GM12878 (cell line): Measurements from ENCODE around the gene MED25. TPM values are rescaled to one million over a fixed set of nuclear protein-coding genes. Genes with fewer than 3 reads are reported as not detected.

Experiments
- ATAC-seq: fragments of 200-7000 bp; cut with Tn5 transposase; 3 replicates; pipeline ENCODE4 v1.9.1; 2020; ENCODE audit warnings: mild to moderate bottlenecking, moderate library complexity
- BruUV-seq: library from RNA; stranded (reverse); fragments of 400-500 nt; replicated peaks from 2 replicates; lab custom pipeline; 2021; lab: Mats Ljungman, UMichigan
- CTCF ChIA-PET: fragments of 300-600 bp; sonication (Branson Sonifier 250); formaldehyde crosslinking; extraction: SDS; loops from one replicate; lab custom pipeline; 2021; ENCODE audit warnings: inconsistent platforms; lab: Yijun Ruan, JAX
- POLR2A ChIA-PET: fragments of 350-600 bp; formaldehyde crosslinking; extraction: SDS; loops from one replicate; lab custom pipeline; 2021; ENCODE audit warnings: inconsistent platforms; lab: Charles Lee
- RAD21 ChIA-PET: fragments of 300-600 bp; sonication (Branson Sonifier 250); formaldehyde crosslinking; loops from one replicate; lab custom pipeline; 2023; ENCODE audit warnings: antibody characterized with exemption; ENCODE audit not compliant: unreplicated experiment; lab: Charles Lee
- SMC1A ChIA-PET: fragments of 300-600 bp; sonication (Branson Sonifier 250); formaldehyde crosslinking; loops from one replicate; lab custom pipeline; 2023; ENCODE audit not compliant: unreplicated experiment, uncharacterized antibody; lab: Charles Lee
- DNase-seq: peaks from one replicate; pipeline ENCODE4 v3.0.0-alpha.2; 2011; ENCODE audit warnings: low read depth, low spot score
- FAIRE-seq: peaks from 3 replicates; lab custom pipeline; 2011; peaks lifted over from hg19 to GRCh38; lab: Jason Lieb, UNC
- H2AFZ ChIP-seq: 2 replicates; pipeline ENCODE4 v1.6.0; 2011; ENCODE audit warnings: low read depth, low read length, control low read depth; ENCODE audit not compliant: control insufficient read depth
- H3K27ac ChIP-seq: 2 replicates; pipeline ENCODE4 v1.5.1; 2011; ENCODE audit warnings: control low read depth; ENCODE audit not compliant: control insufficient read depth, insufficient read depth
- H3K27me3 ChIP-seq, 2 experiments: replicated peaks in 1 of 2; 2 replicates each; pipeline versions ENCODE4 v1.6.0 to v1.6.1; 2011; ENCODE audit warnings: low read length in 1 of 2; ENCODE audit not compliant: control insufficient read depth in 2 of 2, insufficient read depth in 2 of 2
- H3K36me3 ChIP-seq, 2 experiments: 2 replicates each; pipeline ENCODE4 v1.5.1; 2011; ENCODE audit warnings: low read length in 1 of 2; ENCODE audit not compliant: control insufficient read depth in 2 of 2, insufficient read depth in 2 of 2
- H3K4me1 ChIP-seq: 2 replicates; pipeline ENCODE4 v1.6.1; 2011; ENCODE audit warnings: mild to moderate bottlenecking, low read length, moderate library complexity, mixed read lengths; ENCODE audit not compliant: control insufficient read depth, insufficient read depth
- H3K4me2 ChIP-seq: 2 replicates; pipeline ENCODE4 v1.6.0; 2011; ENCODE audit warnings: control low read depth; ENCODE audit not compliant: control insufficient read depth, insufficient read depth
- H3K4me3 ChIP-seq: fragments of 200-600 bp; sonication (generic); 2 replicates; pipeline ENCODE4 v1.5.1; 2016
- H3K79me2 ChIP-seq: 2 replicates; pipeline ENCODE4 v1.6.0; 2011; ENCODE audit warnings: low read length; ENCODE audit not compliant: control insufficient read depth, insufficient read depth
- H3K9ac ChIP-seq: 2 replicates; pipeline ENCODE4 v1.8.0; 2011; ENCODE audit warnings: low read length, control low read depth, mixed read lengths; ENCODE audit not compliant: control insufficient read depth, insufficient read depth
- H3K9me3 ChIP-seq: replicated peaks from 3 replicates; pipeline ENCODE4 v1.5.1; 2011; ENCODE audit warnings: mild to moderate bottlenecking, low read length; ENCODE audit not compliant: control insufficient read depth, insufficient read depth
- H4K20me1 ChIP-seq: 2 replicates; pipeline ENCODE4 v1.6.0; 2011; ENCODE audit not compliant: control insufficient read depth, insufficient read depth
- BCL11A ChIP-seq: IDR thresholded peaks from 2 replicates; pipeline ENCODE4 v1.6.1; 2011; ENCODE audit warnings: low read depth, low read length
- BCLAF1 ChIP-seq: fragments of 450-650 bp; IDR thresholded peaks from 2 replicates; pipeline ENCODE4 v1.6.1; 2017; ENCODE audit warnings: antibody characterized with exemption, mild to moderate bottlenecking, moderate library complexity
- ESRRA ChIP-seq: IDR thresholded peaks from 2 replicates; pipeline ENCODE4 v1.6.1; 2012; ENCODE audit warnings: mild to moderate bottlenecking, low read length, improper control_type of control experiment
- HSF1 ChIP-seq: fragments of 150-350 bp; IDR thresholded peaks from 2 replicates; pipeline ENCODE4 v1.6.1; 2014; ENCODE audit warnings: mild to moderate bottlenecking, low read depth, low read length
- IKZF1 ChIP-seq: fragments of 450-650 bp; conservative IDR thresholded peaks from 2 replicates; pipeline ENCODE4 v1.6.1; 2017; ENCODE audit warnings: antibody characterized with exemption, mild to moderate bottlenecking
- IRF4 ChIP-seq: IDR thresholded peaks from 2 replicates; pipeline ENCODE4 v1.6.1; 2011; ENCODE audit warnings: low read depth, low read length
- MAX ChIP-seq: IDR thresholded peaks from 2 replicates; pipeline ENCODE4 v1.6.1; 2012; ENCODE audit warnings: low read depth, low read length, improper control_type of control experiment
- MYC ChIP-seq: IDR thresholded peaks from 2 replicates; pipeline ENCODE4 v1.6.1; 2011; ENCODE audit warnings: mild to moderate bottlenecking, low read length, moderate library complexity, inconsistent platforms; ENCODE audit not compliant: insufficient read depth, insufficient replicate concordance, insufficient read length, severe bottlenecking
- NFYA ChIP-seq: IDR thresholded peaks from 2 replicates; pipeline ENCODE4 v1.6.1; 2011; ENCODE audit warnings: low read depth, mild to moderate bottlenecking, low read length, improper control_type of control experiment, borderline replicate concordance
- NR2C2 ChIP-seq: IDR thresholded peaks from 2 replicates; pipeline ENCODE4 v1.6.1; 2011; ENCODE audit warnings: borderline replicate concordance, low read depth; ENCODE audit not compliant: control insufficient read depth, insufficient read length
- TARDBP ChIP-seq: IDR thresholded peaks from 2 replicates; pipeline ENCODE4 v1.6.1; 2016; ENCODE audit warnings: borderline replicate concordance
- YBX1 ChIP-seq: fragments of 450-650 bp; IDR thresholded peaks from 2 replicates; pipeline ENCODE4 v1.6.1; 2016; ENCODE audit warnings: antibody characterized with exemption
- ZNF274 ChIP-seq: IDR thresholded peaks from one replicate; pipeline ENCODE4 v1.8.0; 2011; ENCODE audit not compliant: insufficient read length, insufficient read depth
- WGBS: methylation state at CpG from one replicate; pipeline ENCODE4 v1.1.6; 2016; ENCODE audit warnings: low lambda C conversion rate; ENCODE audit not compliant: insufficient replicate concordance, insufficient coverage; ENCODE audit errors: missing lambda C conversion rate; 5-methylcytosine and 5-hydroxymethylcytosine counted together
- in situ Hi-C: fragments of 300-500 bp; cut with MboI; formaldehyde crosslinking; loops from 9 replicates; pipeline ENCODE4 v1.14.3; 2018; ENCODE audit warnings: mixed read lengths
- intact Hi-C: fragments of 100-400 bp; cut with micrococcal nuclease; formaldehyde crosslinking; loops from one replicate; pipeline ENCODE4 v1.14.2; 2022; ENCODE audit not compliant: unreplicated experiment
- polyA plus RNA-seq, 11 experiments: library from polyadenylated mRNA; depleted of rRNA in 4 of 11; unstranded in 6 of 11; stranded (reverse) in 5 of 11; fragments of >200 nt; fragmentation: Nextera tagmentation in 4 of 11; fragmentation: Illumina TruSeq in 1 of 11; extraction: Ambion mirVana in 4 of 11; extraction: Trizol in 1 of 11; gene quantifications; 1 replicate in 1 of 11; 2 replicates in 10 of 11; pipeline versions ENCODE4 v1.2.1 to v1.2.3, GENCODE V29; 2011 to 2016; ENCODE audit warnings: inconsistent platforms in 2 of 11, missing spikeins in 2 of 11, low read depth in 1 of 11
- total RNA-seq, 4 experiments: library from RNA; depleted of rRNA in 3 of 4; stranded (reverse); fragments of >200 nt in 3 of 4; fragmentation: Illumina TruSeq in 1 of 4; extraction: Trizol in 1 of 4; gene quantifications; 2 replicates each; pipeline versions ENCODE4 v1.2.1 to v1.2.3, GENCODE V29; 2013 to 2021

Gene MED25
- total and polyA plus RNA-seq, 10 of the 15 experiments (the other 5 are each of a cell fraction or from before 2014, with no cell fraction given) = 3.5 to 53.9 (median 17.1) TPM

GRCh38 chr19:49809160-49809940 lies 8.7 kb upstream of the MED25 start:
- WGBS = 28% methylated on average over 50 of the region's 50 CpGs
- H3K9me3 ChIP-seq = no peaks in the 10 kb centered on the region
- no peak for FAIRE-seq
- no peak overlapping the region for H3K27ac ChIP-seq
- H3K4me2 ChIP-seq = peak overlapping the region; percentile 87
- no peaks in the 10 kb centered on the region for H3K79me2 ChIP-seq
- BruUV-seq = no TSS peak
- H3K4me3 ChIP-seq = peak overlapping the region; percentile 60; the same call in 1 of the 2 replicates
- H3K4me1 ChIP-seq = peaks cover 7% of the 10 kb centered on the region; the same call in 1 of the 2 replicates
- intact Hi-C loops (loop anchor here (5.0 kb wide), 1 partner anchor 42 kb away; the partner anchor contains the start of gene AP2A1), in situ Hi-C loops (no loop called here)
- no peaks in the 10 kb centered on the region for H4K20me1 ChIP-seq
- ChIA-PET SMC1A (interaction anchor here (0.8 to 2.0 kb wide), 2 partner anchors 41 to 95 kb away, joined by 3 to 4 read pairs; partner anchors contain the start of gene PTOV1), POLR2A (interaction anchor here (0.7 to 1.4 kb wide), 3 partner anchors 43 to 145 kb away, joined by 3 to 5 read pairs (median 5); partner anchors contain the start of gene AP2A1), RAD21 (interaction anchor here (1.3 to 1.4 kb wide), 3 partner anchors 39 to 91 kb away, joined by 3 to 4 read pairs (median 3); no protein-coding TSS in a partner anchor), CTCF (interaction anchor here (1.0 to 1.8 kb wide), 4 partner anchors 26 to 129 kb away, joined by 3 to 5 read pairs (median 4); no protein-coding TSS in a partner anchor)
- H3K9ac ChIP-seq = no peak overlapping the region
- H2AFZ ChIP-seq = peak overlapping the region; percentile 67
- no peaks in the 10 kb centered on the region for H3K27me3 ChIP-seq
- ATAC-seq = peak; percentile 66
- H3K36me3 ChIP-seq = peaks cover 3% of the 10 kb centered on the region in 2 experiments; a peak in 3 of 4 replicates
- no peak for DNase-seq
- TF ChIP-seq BCL11A = no peak
- TF ChIP-seq HSF1 = no peak
- TF ChIP-seq IKZF1 = peak; percentile 58
- no peak for TF ChIP-seq BCLAF1
- no peak for TF ChIP-seq NFYA
- no peak for TF ChIP-seq MYC
- peak; percentile 20; the same call in 1 of the 2 replicates for TF ChIP-seq MAX
- TF ChIP-seq NR2C2 = no peak
- TF ChIP-seq ESRRA = no peak
- TF ChIP-seq YBX1 = no peak
- no peak for TF ChIP-seq IRF4
- no peak for TF ChIP-seq TARDBP
- no peak for TF ChIP-seq ZNF274
